Tibial artery (tissue), 4 donors: Measurements from ENCODE around the gene UBE2R2.
"Not testable (repeated sequence)": the region's sequence is repeated elsewhere in the genome, so short reads cannot be mapped to it uniquely, and the experiment has no call there.

Experiments used
- DNase-seq, 2 donors: peaks; one replicate each; pipeline ENCODE4 v3.0.0-alpha.2; 2019
- H3K27ac ChIP-seq, 2 donors: fragments of 200-600 bp; sonication (generic) in 1 of 2; 1 replicate in 1 of 2; 2 replicates in 1 of 2; pipeline ENCODE4 v1.5.1; 2018 to 2019; ENCODE audit warnings: mild to moderate bottlenecking in 1 of 2
- H3K27me3 ChIP-seq, 2 donors: fragments of 200-600 bp; sonication (generic) in 1 of 2; one replicate each; pipeline versions ENCODE4 v1.5.1 to v1.6.0; 2016 to 2019
- H3K36me3 ChIP-seq, 3 donors: fragments of 200-600 bp; sonication (generic) in 2 of 3; one replicate each; pipeline ENCODE4 v1.5.1; 2016 to 2019; ENCODE audit warnings: mild to moderate bottlenecking in 2 of 3
- H3K4me1 ChIP-seq, 4 donors: fragments of 200-600 bp; sonication (generic) in 2 of 4; 1 replicate in 3 of 4; 2 replicates in 1 of 4; pipeline ENCODE4 v1.5.1; 2016 to 2019
- H3K4me3 ChIP-seq, 2 donors: fragments of 200-600 bp; sonication (generic) in 1 of 2; 1 replicate in 1 of 2; 2 replicates in 1 of 2; pipeline ENCODE4 v1.5.1; 2018 to 2019; ENCODE audit warnings: mild to moderate bottlenecking in 2 of 2
- H3K9me3 ChIP-seq, 3 donors: fragments of 200-600 bp; sonication (generic) in 1 of 3; one replicate each; pipeline ENCODE4 v1.5.1; 2016 to 2019
- CTCF ChIP-seq, 2 experiments: fragments of 200-600 bp in 1 of 2; fragments of 450-650 bp in 1 of 2; IDR thresholded peaks; one replicate each; pipeline ENCODE4 v1.5.1; 2017 to 2019; ENCODE audit warnings: antibody characterized with exemption in 2 of 2, mild to moderate bottlenecking in 1 of 2, moderate library complexity in 1 of 2
- intact Hi-C: fragments of 100-400 bp; cut with DNase I; formaldehyde crosslinking; loops from one replicate; pipeline ENCODE4 v1.15.0; 2023; ENCODE audit warnings: low total_unique reads

UBE2R2 gene

GRCh38 chr9:33787839-33788238 is 29.1 kb upstream of the UBE2R2 start:
- DNase-seq, result no peak
- TF ChIP-seq CTCF (IDR thresholded peaks at IDR 0.05), result no peak
- Histone ChIP-seq H3K9me3 (no peaks in the 10 kb centered on the region), H3K36me3 (no peaks in the 10 kb centered on the region), H3K27me3 (no peaks in the 10 kb centered on the region), H3K27ac (no peak overlapping the region), H3K4me1 (no peaks in the 10 kb centered on the region), H3K4me3 (no peak overlapping the region)
- intact Hi-C loops, result no loop called here

- DNase-seq, intact Hi-C loops, H3K9me3 ChIP-seq, H3K36me3 ChIP-seq, H3K4me3 ChIP-seq, H3K4me1 ChIP-seq, H3K27me3 ChIP-seq, H3K27ac ChIP-seq: not testable (repeated sequence)
Observed at GRCh38 chr9:33789429-33789828, 27.5 kb upstream of the UBE2R2 start.

GRCh38 chr9:33791117-33791516 is 25.8 kb upstream of the UBE2R2 start:
- Histone ChIP-seq H3K9me3 (no peaks in the 10 kb centered on the region), H3K27ac (no peak overlapping the region), H3K27me3 (peaks cover 0 to 4% of the 10 kb centered on the region in 2 donors), H3K4me3 (no peak overlapping the region), H3K4me1 (no peaks in the 10 kb centered on the region), H3K36me3 (no peaks in the 10 kb centered on the region)
- no peak for TF ChIP-seq CTCF (IDR thresholded peaks at IDR 0.05)
- intact Hi-C loops, result no loop called here
- no peak for DNase-seq

- H3K4me1 ChIP-seq, H3K9me3 ChIP-seq, H3K4me3 ChIP-seq, intact Hi-C loops, H3K36me3 ChIP-seq, DNase-seq, H3K27ac ChIP-seq: not testable (repeated sequence)
- peaks cover 0 to 13% of the 10 kb centered on the region in 2 donors for H3K27me3 ChIP-seq
Observed at GRCh38 chr9:33793496-33793895, 23.5 kb upstream of the UBE2R2 start.

GRCh38 chr9:33794560-33794959 is 22.4 kb upstream of the UBE2R2 start:
- no peak overlapping the region for H3K4me3 ChIP-seq
- no peak for TF ChIP-seq CTCF (IDR thresholded peaks at IDR 0.05)
- DNase-seq, result no peak
- intact Hi-C loops, result no loop called here
- peaks cover 0 to 13% of the 10 kb centered on the region in 2 donors for H3K27me3 ChIP-seq
- no peaks in the 10 kb centered on the region for H3K4me1 ChIP-seq
- H3K9me3 ChIP-seq, result no peaks in the 10 kb centered on the region
- no peak overlapping the region for H3K27ac ChIP-seq
- H3K36me3 ChIP-seq, result no peaks in the 10 kb centered on the region

- no peaks in the 10 kb centered on the region for H3K4me1 ChIP-seq
- no peaks in the 10 kb centered on the region for H3K9me3 ChIP-seq
- H3K27me3 ChIP-seq, result peaks cover 0 to 13% of the 10 kb centered on the region in 2 donors
- H3K4me3 ChIP-seq, result no peak within 1 kb of the TSS
- no peak for DNase-seq
- no peaks in the 10 kb centered on the region for H3K36me3 ChIP-seq
- no peak for TF ChIP-seq CTCF (IDR thresholded peaks at IDR 0.05)
- intact Hi-C loops, result no loop called here
- no peak within 1 kb of the TSS for H3K27ac ChIP-seq
Observed at GRCh38 chr9:33795281-33795680, 21.7 kb upstream of the UBE2R2 start, which contains the start of gene PRSS3. Gene PRSS3 (plus strand): TSS chr9:33795561. CDS start chr9:33795574, 13 bp downstream.

GRCh38 chr9:33795819-33796218 is 21.1 kb upstream of the UBE2R2 start:
- no peak overlapping the region for H3K27ac ChIP-seq
- no peak for DNase-seq
- no peaks in the 10 kb centered on the region for H3K9me3 ChIP-seq
- H3K4me3 ChIP-seq, result no peak overlapping the region
- H3K36me3 ChIP-seq, result no peaks in the 10 kb centered on the region
- no peak for TF ChIP-seq CTCF (IDR thresholded peaks at IDR 0.05)
- intact Hi-C loops, result no loop called here
- H3K27me3 ChIP-seq, result peaks cover 0 to 13% of the 10 kb centered on the region in 2 donors
- H3K4me1 ChIP-seq, result no peaks in the 10 kb centered on the region

- peaks cover 0 to 13% of the 10 kb centered on the region in 2 donors for H3K27me3 ChIP-seq
- H3K9me3 ChIP-seq, H3K4me3 ChIP-seq, H3K4me1 ChIP-seq, H3K27ac ChIP-seq, intact Hi-C loops, DNase-seq, H3K36me3 ChIP-seq: not testable (repeated sequence)
Observed at GRCh38 chr9:33796679-33797078, 20.3 kb upstream of the UBE2R2 start.
